Measurements from ENCODE around the gene ATP2C2.
"Not testable (repeated sequence)": the region's sequence is repeated elsewhere in the genome, so short reads cannot be mapped to it uniquely, and the experiment has no call there.

The ATP2C2 gene, protein sequence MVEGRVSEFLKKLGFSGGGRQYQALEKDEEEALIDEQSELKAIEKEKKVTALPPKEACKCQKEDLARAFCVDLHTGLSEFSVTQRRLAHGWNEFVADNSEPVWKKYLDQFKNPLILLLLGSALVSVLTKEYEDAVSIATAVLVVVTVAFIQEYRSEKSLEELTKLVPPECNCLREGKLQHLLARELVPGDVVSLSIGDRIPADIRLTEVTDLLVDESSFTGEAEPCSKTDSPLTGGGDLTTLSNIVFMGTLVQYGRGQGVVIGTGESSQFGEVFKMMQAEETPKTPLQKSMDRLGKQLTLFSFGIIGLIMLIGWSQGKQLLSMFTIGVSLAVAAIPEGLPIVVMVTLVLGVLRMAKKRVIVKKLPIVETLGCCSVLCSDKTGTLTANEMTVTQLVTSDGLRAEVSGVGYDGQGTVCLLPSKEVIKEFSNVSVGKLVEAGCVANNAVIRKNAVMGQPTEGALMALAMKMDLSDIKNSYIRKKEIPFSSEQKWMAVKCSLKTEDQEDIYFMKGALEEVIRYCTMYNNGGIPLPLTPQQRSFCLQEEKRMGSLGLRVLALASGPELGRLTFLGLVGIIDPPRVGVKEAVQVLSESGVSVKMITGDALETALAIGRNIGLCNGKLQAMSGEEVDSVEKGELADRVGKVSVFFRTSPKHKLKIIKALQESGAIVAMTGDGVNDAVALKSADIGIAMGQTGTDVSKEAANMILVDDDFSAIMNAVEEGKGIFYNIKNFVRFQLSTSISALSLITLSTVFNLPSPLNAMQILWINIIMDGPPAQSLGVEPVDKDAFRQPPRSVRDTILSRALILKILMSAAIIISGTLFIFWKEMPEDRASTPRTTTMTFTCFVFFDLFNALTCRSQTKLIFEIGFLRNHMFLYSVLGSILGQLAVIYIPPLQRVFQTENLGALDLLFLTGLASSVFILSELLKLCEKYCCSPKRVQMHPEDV

DNA sequence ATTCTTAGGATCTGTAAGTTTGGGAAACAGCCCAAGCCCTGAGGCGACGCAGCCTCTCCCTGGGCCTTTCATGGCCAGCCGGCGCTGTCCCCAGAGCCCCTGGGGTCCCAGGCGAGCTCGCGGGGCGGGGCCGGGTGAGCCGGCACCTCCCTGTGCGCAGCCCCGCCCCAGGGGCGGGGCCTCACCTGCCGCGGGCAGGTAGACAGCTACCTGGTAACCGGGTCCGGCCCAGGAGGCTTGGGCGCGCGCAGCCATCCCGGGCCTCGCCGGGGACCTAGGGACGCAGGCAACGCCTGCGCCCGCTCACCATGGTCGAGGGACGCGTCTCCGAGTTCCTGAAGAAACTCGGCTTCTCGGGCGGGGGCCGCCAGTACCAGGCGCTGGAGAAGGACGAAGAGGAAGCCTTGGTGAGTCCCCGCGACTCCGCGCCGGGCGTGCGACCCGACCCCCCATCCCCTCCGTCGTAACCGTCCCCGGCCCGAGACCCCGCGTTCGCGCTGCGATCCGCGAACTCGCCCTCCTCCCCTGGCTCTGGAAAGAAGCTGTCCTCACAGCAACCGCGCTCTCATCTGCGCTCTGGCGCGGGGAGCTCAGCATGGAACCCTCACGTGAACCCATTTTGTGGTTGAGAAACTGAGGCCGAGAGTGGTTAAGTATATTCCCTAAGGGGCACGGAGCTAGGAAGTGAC, at the start of gene ATP2C2:
ATP2C2 (plus strand) TSS at position 231 of the 689 bp plus-strand sequence; CDS start at position 309, 78 bp downstream.
- no peak for DNase-seq

GRCh38 chr16:84319146-84319760, 49.1 kb upstream of the ATP2C2 start:
- DNase-seq, result no peak

DNA sequence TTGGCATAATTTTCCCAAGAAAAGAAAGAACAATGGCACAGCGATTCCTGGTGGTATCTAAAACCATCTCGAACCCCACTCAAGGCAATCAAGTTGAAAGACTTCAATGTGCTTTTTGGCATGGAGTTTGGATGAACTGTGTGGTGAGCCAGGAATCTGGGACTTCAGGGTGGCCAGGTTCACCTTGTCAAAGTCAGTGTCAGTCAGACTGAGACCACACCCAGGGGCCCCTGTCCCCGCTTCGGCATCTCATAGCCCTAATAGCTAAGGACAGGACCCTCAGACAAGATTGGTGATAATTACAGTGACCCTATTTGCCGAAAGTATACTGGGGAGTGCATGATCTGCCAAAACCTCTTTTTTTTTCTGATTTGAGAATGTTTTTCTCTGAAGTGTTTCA, 47.8 kb upstream of the ATP2C2 start:
- DNase-seq, result no peak

DNA sequence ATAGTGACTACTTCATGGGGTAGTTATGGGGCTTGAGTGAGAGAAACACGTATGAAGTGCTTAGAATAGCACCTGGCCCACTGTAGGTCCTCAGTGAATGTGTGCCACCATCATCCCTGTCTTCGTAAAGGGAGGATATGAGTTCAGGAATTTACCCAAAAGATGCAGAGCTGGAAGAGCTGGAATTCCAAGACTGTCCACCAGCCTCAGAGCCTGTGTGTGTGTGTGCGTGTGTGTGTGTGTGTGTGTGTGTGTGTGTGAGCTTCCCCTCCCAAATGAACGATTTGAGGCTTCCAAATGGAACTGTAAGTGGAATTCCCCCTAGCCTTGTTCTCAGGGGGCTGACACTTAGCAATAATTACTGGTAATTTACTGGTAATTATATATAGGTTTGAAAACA, 46.4 kb upstream of the ATP2C2 start:
- DNase-seq, result no peak

- no peak for DNase-seq
Measured at GRCh38 chr16:84322749-84323148, 45.6 kb upstream of the ATP2C2 start.

- DNase-seq, result no peak
Measured at GRCh38 chr16:84323606-84324005, 44.7 kb upstream of the ATP2C2 start.

- no peak for DNase-seq
Measured at GRCh38 chr16:84324434-84325262, 43.7 kb upstream of the ATP2C2 start.

- no peak for DNase-seq
Measured at GRCh38 chr16:84326545-84326944, 41.8 kb upstream of the ATP2C2 start.

DNA sequence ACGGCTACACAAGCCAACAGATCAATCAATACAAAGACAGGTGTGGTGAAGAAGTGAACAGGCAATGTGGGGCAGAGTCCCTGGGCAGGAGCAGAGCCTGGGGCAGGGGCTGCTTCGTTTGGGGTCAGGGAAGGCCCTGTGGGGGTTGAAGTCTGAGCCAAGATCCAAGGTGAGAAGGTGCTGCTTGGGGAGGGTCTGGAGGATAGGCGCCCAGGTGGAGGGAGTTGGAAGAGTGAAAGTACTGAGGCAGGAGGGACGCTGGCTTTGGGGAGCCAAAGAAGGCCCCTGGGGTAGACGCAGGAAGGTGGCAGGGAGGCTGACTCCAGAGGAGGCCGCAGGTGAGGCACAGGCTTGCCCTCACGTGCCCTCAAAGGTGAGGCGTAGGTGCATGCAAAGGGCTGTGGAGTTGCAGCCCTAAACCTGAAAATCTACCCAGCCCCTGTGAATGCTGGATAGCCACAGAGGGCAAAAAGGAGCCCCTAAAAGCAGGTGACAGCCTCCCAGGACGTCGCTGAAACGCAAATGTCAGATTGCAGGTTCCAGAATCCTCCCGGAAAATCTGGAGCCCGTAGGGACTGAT, 40.3 kb upstream of the ATP2C2 start:
- no peak for DNase-seq

- no peak for DNase-seq
Measured at GRCh38 chr16:84329016-84329415, 39.3 kb upstream of the ATP2C2 start.

GRCh38 chr16:84329843-84330684, 38.3 kb upstream of the ATP2C2 start:
- DNase-seq, result no peak

DNA sequence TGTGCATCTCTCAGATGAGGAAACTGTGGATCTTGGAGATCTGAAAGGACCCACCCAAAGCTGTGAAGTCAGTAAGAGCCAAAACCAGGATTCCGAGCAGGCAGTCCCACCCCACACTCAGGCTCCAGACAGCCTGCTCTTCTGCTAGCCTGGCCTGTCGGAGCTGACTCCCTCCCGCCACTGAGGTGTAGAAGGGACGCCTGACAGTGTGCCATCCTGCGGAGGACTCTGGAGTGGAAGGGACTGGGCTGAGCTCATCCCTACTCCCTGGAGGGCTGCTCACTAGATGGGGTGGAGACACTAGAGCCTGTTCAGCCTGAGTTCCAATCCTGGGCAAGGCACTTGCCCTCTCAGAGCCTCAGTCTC, 37.7 kb upstream of the ATP2C2 start:
- no peak for DNase-seq

DNA sequence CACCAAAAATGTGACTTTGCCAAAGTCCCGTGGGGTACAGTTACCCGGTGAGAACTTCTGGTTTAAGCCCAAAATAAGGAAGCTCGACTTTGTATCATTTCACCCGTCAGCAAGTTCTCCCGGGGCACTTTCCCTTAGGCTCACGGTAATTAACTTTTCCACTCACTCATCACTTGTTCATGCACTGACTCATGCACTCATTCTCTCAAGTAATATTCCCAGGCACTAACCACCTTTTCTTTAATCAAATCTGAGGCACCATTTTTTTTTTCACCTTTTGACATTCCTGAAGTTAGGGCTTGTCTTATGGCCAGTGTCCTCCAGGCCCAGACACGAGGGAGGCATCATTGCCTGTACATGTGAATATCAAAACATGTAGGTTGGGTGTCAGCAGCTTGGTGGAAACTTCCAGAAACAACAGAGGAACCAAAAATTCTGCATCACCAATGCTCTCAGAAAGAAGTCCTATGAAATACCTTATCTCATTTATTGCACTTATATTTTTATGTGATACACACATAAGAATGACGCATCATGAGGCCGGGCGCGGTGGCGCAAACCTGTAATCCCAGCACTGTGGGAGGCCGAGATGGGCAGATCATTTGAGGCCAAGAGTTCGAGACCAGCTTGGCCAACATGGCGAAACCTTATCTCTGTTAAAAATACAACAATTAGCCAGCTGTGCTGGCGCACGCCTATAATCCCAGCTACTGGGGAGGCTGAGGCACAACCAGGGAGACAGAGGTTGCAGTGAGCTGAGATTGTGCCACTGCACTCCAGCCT, 36.1 kb upstream of the ATP2C2 start:
- DNase-seq, result no peak

GRCh38 chr16:84332975-84333684, 35.2 kb upstream of the ATP2C2 start:
- DNase-seq, result no peak

DNA sequence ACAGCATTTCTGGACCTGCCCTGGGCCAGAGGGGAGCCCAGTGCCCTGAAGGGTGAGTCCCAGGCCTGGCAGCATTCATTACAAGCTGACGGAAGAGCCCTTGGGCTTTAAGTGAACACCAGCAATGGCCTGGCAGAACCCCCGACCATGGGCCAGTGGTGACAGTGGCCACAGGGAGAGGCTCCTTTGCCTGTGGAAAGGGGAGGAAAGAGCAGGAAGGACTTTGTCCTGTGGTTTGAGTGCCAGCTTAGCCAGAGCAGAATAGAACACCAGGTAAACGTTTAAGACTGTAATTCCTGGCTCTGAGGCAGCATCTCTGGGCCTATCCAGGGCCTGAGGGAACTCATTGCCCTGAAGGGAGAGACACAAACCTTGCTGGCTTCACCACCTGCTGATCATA, 34.3 kb upstream of the ATP2C2 start:
- DNase-seq, result no peak

DNA sequence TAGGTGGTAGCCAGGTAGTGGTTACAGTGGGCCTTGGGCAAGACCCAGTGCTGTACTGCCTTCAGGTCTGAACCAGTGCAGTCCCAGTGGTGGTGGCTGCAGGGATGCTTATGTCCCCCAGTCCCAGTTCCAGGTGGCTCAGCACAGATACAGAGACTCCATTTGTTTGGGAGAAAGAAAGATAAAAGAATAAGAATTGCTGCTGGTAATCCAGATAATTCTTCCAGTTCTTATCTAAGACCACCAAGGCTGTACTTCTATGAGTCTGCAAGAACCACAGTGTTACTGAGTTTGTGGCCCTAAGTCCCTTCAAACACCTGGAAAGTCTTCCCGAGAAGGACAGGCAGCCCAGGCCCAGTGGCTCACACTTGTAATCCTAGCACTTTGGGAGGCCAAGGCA, 33.9 kb upstream of the ATP2C2 start:
- no peak for DNase-seq

- not testable (repeated sequence) for DNase-seq
Measured at GRCh38 chr16:84337236-84337635, 31.1 kb upstream of the ATP2C2 start.

DNA sequence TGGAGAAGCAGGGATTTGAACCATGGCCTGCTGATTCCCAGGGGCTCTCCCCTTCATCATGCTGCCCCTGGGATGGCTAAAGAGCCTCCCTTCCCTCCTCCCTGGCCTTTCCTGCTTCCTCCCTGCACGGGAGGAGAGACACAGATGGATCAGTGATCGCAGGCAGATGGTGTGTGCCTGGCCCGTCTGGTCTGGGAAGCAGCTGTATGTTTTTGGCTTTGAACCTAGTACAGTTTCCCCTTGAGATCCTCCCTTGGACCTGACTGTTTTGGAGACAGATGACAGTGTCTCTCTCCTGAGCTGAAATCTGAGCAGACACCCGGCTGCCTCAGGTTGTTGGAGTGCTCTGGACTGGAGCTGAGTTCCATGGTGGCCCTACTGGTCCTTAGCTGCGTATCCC, 29.0 kb upstream of the ATP2C2 start:
- no peak for DNase-seq

DNA sequence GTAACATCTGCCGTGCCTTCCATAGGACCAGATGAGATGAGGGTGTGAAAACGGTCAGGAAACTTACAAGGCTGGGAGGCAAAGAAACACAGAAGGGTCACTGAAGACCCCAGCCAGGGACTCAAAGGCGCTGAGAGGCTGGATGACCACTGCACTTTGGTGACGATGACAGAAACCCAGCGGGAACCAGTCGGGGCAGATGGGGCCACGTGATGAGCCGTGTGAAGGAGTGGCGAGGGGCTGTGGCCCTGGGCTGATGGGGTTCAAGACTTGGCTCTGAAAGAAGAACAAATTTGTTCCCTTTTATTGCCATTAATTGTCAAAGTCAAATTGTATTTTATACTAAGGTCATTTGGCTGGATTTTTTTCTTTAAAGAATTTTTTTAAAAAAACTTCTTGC, 28.6 kb upstream of the ATP2C2 start:
- no peak for DNase-seq
